Liver (tissue), 9 donors: ENCODE data around the gene DHX9. TPM values are rescaled to one million over a fixed set of nuclear protein-coding genes. Genes with fewer than 3 reads are reported as not detected.

ENCODE experiments used
- DNase-seq: peaks from one replicate; pipeline ENCODE4 v3.0.0-alpha.2; 2017; ENCODE audit warnings: low spot score
- H3K27ac ChIP-seq, 2 donors: one replicate each; pipeline ENCODE4 v1.7.0; 2013; ENCODE audit warnings: inconsistent platforms in 2 of 2, low read length in 2 of 2, control low read depth in 1 of 2, low read depth in 1 of 2, mild to moderate bottlenecking in 1 of 2
- H3K27me3 ChIP-seq, 4 donors: one replicate each; pipeline versions ENCODE4 v1.6.1 to v1.7.0; 2013; ENCODE audit warnings: low read length in 3 of 4, inconsistent platforms in 1 of 4, mild to moderate bottlenecking in 1 of 4, moderate library complexity in 1 of 4; ENCODE audit not compliant: control insufficient read depth in 4 of 4, insufficient read depth in 4 of 4
- H3K36me3 ChIP-seq, 4 donors: one replicate each; pipeline versions ENCODE4 v1.6.1 to v1.7.0; 2013; ENCODE audit warnings: low read length in 3 of 4, mild to moderate bottlenecking in 3 of 4, low read depth in 1 of 4, moderate library complexity in 1 of 4; ENCODE audit not compliant: control insufficient read depth in 4 of 4, insufficient read depth in 3 of 4
- H3K4me1 ChIP-seq, 4 donors: one replicate each; pipeline versions ENCODE4 v1.6.1 to v1.7.0; 2013; ENCODE audit warnings: low read length in 3 of 4, mild to moderate bottlenecking in 3 of 4, moderate library complexity in 1 of 4; ENCODE audit not compliant: control insufficient read depth in 4 of 4, insufficient read depth in 4 of 4
- H3K4me3 ChIP-seq, 3 donors: one replicate each; pipeline versions ENCODE4 v1.6.1 to v1.7.0; 2013; ENCODE audit warnings: low read length in 3 of 3, control low read depth in 1 of 3, low read depth in 1 of 3, mild to moderate bottlenecking in 1 of 3
- H3K9ac ChIP-seq, 2 donors: one replicate each; pipeline ENCODE4 v1.7.0; 2013; ENCODE audit warnings: low read length in 2 of 2, mild to moderate bottlenecking in 2 of 2, moderate library complexity in 2 of 2, control low read depth in 1 of 2, low read depth in 1 of 2
- H3K9me3 ChIP-seq, 4 donors: one replicate each; pipeline versions ENCODE4 v1.6.1 to v1.7.0; 2013; ENCODE audit warnings: low read length in 3 of 4; ENCODE audit not compliant: control insufficient read depth in 4 of 4
- ATF3 ChIP-seq: IDR thresholded peaks from 2 replicates; pipeline ENCODE4 v1.6.1; 2016; ENCODE audit warnings: antibody characterized with exemption
- CTCF ChIP-seq: fragments of 150-350 bp; IDR thresholded peaks from 2 replicates; pipeline ENCODE4 v1.5.1; 2017; ENCODE audit warnings: improper control_type of control experiment, low read depth, low read length; ENCODE audit not compliant: missing input control
- EGR1 ChIP-seq, 2 donors: IDR thresholded peaks; 2 replicates each; pipeline ENCODE4 v1.6.1; 2016 to 2018; ENCODE audit warnings: antibody characterized with exemption in 2 of 2, low read depth in 2 of 2
- FOXA1 ChIP-seq: IDR thresholded peaks from 2 replicates; pipeline ENCODE4 v1.6.1; 2016; ENCODE audit warnings: antibody characterized with exemption
- FOXA2 ChIP-seq: IDR thresholded peaks from 2 replicates; pipeline ENCODE4 v1.6.1; 2016; ENCODE audit warnings: antibody characterized with exemption
- GABPA ChIP-seq, 2 donors: IDR thresholded peaks in 1 of 2; conservative IDR thresholded peaks in 1 of 2; 2 replicates each; pipeline ENCODE4 v1.6.1; 2016; ENCODE audit warnings: antibody characterized with exemption in 2 of 2, mild to moderate bottlenecking in 1 of 2, moderate library complexity in 1 of 2
- HNF4A ChIP-seq, 2 donors: conservative IDR thresholded peaks; 2 replicates each; pipeline ENCODE4 v1.6.1; 2016; ENCODE audit warnings: antibody characterized with exemption in 2 of 2, mild to moderate bottlenecking in 2 of 2
- HNF4G ChIP-seq: IDR thresholded peaks from 2 replicates; pipeline ENCODE4 v1.6.1; 2016; ENCODE audit warnings: antibody characterized with exemption
- JUND ChIP-seq, 2 donors: IDR thresholded peaks; 2 replicates each; pipeline ENCODE4 v1.6.1; 2016; ENCODE audit warnings: antibody characterized with exemption in 2 of 2
- NR2F2 ChIP-seq: IDR thresholded peaks from 2 replicates; pipeline ENCODE4 v1.6.1; 2016; ENCODE audit warnings: antibody characterized with exemption
- RAD21 ChIP-seq, 2 donors: IDR thresholded peaks; 2 replicates each; pipeline ENCODE4 v1.6.1; 2016; ENCODE audit warnings: antibody characterized with exemption in 2 of 2, mild to moderate bottlenecking in 2 of 2
- RXRA ChIP-seq, 2 donors: IDR thresholded peaks; 2 replicates each; pipeline ENCODE4 v1.6.1; 2017 to 2018; ENCODE audit warnings: antibody characterized with exemption in 2 of 2, mild to moderate bottlenecking in 1 of 2
- SP1 ChIP-seq: IDR thresholded peaks from 2 replicates; pipeline ENCODE4 v1.6.1; 2018; ENCODE audit warnings: antibody characterized with exemption, mild to moderate bottlenecking
- TAF1 ChIP-seq: conservative IDR thresholded peaks from 2 replicates; pipeline ENCODE4 v1.6.1; 2016; ENCODE audit warnings: antibody characterized with exemption, mild to moderate bottlenecking
- YY1 ChIP-seq: IDR thresholded peaks from 2 replicates; pipeline ENCODE4 v1.6.1; 2016; ENCODE audit warnings: antibody characterized with exemption, mild to moderate bottlenecking
- WGBS: extraction: QIAGEN DNeasy Blood & Tissue Kit; methylation state at CpG from one replicate; pipeline ENCODE4 v1.1.7; 2013; 5-methylcytosine and 5-hydroxymethylcytosine counted together
- polyA plus RNA-seq, 2 donors: library from polyadenylated mRNA; stranded (reverse) in 1 of 2; unstranded in 1 of 2; fragments of 200-250 nt in 1 of 2; fragments of >200 nt in 1 of 2; fragmentation: Nextera tagmentation in 1 of 2; extraction: Ambion mirVana in 1 of 2; gene quantifications; one replicate each; pipeline versions ENCODE4 v1.2.1 to v1.2.3, GENCODE V29; 2013 to 2015
- total RNA-seq, 2 donors: library from RNA; depleted of rRNA; stranded (reverse); fragments of >200 nt; gene quantifications; one replicate each; pipeline ENCODE4 v1.2.3, GENCODE V29; 2014
- TF ChIP-seq, protein P1 (sequence below): IDR thresholded peaks from 2 replicates; pipeline ENCODE4 v1.6.1; 2016; ENCODE audit warnings: antibody characterized with exemption, mild to moderate bottlenecking
- TF ChIP-seq, protein P2 (sequence below): IDR thresholded peaks from 2 replicates; pipeline ENCODE4 v1.6.1; 2016; ENCODE audit warnings: antibody characterized with exemption
- donor health status: healthy.
- donor health status: healthy.
- donor health status: healthy.
- donor health status: healthy.
- donor health status: healthy.

The DHX9 gene
- total and polyA plus RNA-seq, 4 donors: 23.1 to 108 (median 47.3) TPM

- TF ChIP-seq, protein P1, sequence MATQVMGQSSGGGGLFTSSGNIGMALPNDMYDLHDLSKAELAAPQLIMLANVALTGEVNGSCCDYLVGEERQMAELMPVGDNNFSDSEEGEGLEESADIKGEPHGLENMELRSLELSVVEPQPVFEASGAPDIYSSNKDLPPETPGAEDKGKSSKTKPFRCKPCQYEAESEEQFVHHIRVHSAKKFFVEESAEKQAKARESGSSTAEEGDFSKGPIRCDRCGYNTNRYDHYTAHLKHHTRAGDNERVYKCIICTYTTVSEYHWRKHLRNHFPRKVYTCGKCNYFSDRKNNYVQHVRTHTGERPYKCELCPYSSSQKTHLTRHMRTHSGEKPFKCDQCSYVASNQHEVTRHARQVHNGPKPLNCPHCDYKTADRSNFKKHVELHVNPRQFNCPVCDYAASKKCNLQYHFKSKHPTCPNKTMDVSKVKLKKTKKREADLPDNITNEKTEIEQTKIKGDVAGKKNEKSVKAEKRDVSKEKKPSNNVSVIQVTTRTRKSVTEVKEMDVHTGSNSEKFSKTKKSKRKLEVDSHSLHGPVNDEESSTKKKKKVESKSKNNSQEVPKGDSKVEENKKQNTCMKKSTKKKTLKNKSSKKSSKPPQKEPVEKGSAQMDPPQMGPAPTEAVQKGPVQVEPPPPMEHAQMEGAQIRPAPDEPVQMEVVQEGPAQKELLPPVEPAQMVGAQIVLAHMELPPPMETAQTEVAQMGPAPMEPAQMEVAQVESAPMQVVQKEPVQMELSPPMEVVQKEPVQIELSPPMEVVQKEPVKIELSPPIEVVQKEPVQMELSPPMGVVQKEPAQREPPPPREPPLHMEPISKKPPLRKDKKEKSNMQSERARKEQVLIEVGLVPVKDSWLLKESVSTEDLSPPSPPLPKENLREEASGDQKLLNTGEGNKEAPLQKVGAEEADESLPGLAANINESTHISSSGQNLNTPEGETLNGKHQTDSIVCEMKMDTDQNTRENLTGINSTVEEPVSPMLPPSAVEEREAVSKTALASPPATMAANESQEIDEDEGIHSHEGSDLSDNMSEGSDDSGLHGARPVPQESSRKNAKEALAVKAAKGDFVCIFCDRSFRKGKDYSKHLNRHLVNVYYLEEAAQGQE: no peak
- TF ChIP-seq RAD21 (IDR thresholded peaks at IDR 0.05) (no peak), FOXA1 (no peak)
Observed at GRCh38 chr1:182888736-182889531, 49.8 kb downstream of the DHX9 start (continued).

GRCh38 chr1:182889997-182890396, 50.9 kb downstream of the DHX9 start:
- Histone ChIP-seq H3K4me1 (no peaks in the 10 kb centered on the region), H3K27ac (no peak overlapping the region), H3K9me3 (no peaks in the 10 kb centered on the region), H3K27me3 (no peaks in the 10 kb centered on the region), H3K9ac (no peak overlapping the region), H3K4me3 (no peak overlapping the region), H3K36me3 (peaks cover 7 to 30% (median 30%) of the 10 kb centered on the region in 4 donors)
- no peak for DNase-seq
- TF ChIP-seq HNF4A (conservative IDR thresholded peaks at IDR 0.05): no peak
- no peak for TF ChIP-seq YY1
- TF ChIP-seq NR2F2: no peak
- TF ChIP-seq CTCF: no peak
- no peak for TF ChIP-seq RXRA (IDR thresholded peaks at IDR 0.05)
- TF ChIP-seq, protein P1: no peak
- TF ChIP-seq TAF1: no peak
- no peak for TF ChIP-seq SP1
- no peak for TF ChIP-seq JUND (IDR thresholded peaks at IDR 0.05)
- no peak for TF ChIP-seq ATF3
- TF ChIP-seq HNF4G: no peak
- TF ChIP-seq EGR1 (IDR thresholded peaks at IDR 0.05; ENCODE audit: low read depth in 2 of 2): no peak
- TF ChIP-seq RAD21 (IDR thresholded peaks at IDR 0.05): no peak
- TF ChIP-seq, protein P2, sequence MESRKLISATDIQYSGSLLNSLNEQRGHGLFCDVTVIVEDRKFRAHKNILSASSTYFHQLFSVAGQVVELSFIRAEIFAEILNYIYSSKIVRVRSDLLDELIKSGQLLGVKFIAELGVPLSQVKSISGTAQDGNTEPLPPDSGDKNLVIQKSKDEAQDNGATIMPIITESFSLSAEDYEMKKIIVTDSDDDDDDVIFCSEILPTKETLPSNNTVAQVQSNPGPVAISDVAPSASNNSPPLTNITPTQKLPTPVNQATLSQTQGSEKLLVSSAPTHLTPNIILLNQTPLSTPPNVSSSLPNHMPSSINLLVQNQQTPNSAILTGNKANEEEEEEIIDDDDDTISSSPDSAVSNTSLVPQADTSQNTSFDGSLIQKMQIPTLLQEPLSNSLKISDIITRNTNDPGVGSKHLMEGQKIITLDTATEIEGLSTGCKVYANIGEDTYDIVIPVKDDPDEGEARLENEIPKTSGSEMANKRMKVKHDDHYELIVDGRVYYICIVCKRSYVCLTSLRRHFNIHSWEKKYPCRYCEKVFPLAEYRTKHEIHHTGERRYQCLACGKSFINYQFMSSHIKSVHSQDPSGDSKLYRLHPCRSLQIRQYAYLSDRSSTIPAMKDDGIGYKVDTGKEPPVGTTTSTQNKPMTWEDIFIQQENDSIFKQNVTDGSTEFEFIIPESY: no peak
- no peak for TF ChIP-seq FOXA2
- no peak for TF ChIP-seq GABPA (IDR thresholded peaks at IDR 0.05 in 1 of 2, conservative IDR thresholded peaks at IDR 0.05 in 1 of 2)
- 68% methylated on average over 6 of the region's 6 CpGs for WGBS
